SK-N-SH (cell line): Measurements from ENCODE around the gene CCHCR1. TPM values are rescaled to one million over a fixed set of nuclear protein-coding genes. Genes with fewer than 3 reads are reported as not detected.

Experiments
- CTCF ChIA-PET: fragments of 300-600, 350-600 bp; formaldehyde crosslinking; extraction: SDS; loops from one replicate; lab custom pipeline; 2021; lab: Yijun Ruan, JAX
- POLR2A ChIA-PET: fragments of 350-600 bp; sonication (Branson Sonifier 250); formaldehyde crosslinking; extraction: SDS; loops from one replicate; lab custom pipeline; 2020; ENCODE audit warnings: antibody characterized with exemption, inconsistent platforms; lab: Yijun Ruan, JAX
- DNase-seq: peaks from one replicate; pipeline ENCODE4 v3.0.0; 2012
- H2AFZ ChIP-seq: fragments of 200-600 bp; sonication (generic); 2 replicates; pipeline ENCODE4 v1.8.1; 2016; ENCODE audit warnings: antibody characterized with exemption, mild to moderate bottlenecking, low read depth
- H3F3A ChIP-seq: fragments of 200-600 bp; sonication (generic); replicated peaks from 2 replicates; pipeline ENCODE3; 2016; ENCODE audit warnings: antibody characterized with exemption, mild to moderate bottlenecking; ENCODE audit not compliant: insufficient read depth
- H3K27ac ChIP-seq, 2 experiments: fragments of 200-500 bp in 1 of 2; fragments of 200-600 bp in 1 of 2; sonication (Bioruptor generic) in 1 of 2; sonication (generic), shearing (Covaris generic) in 1 of 2; 2 replicates each; pipeline versions ENCODE4 v1.5.1 to v1.6.1; 2014 to 2016; ENCODE audit warnings: low read depth in 2 of 2, inconsistent platforms in 1 of 2, low read length in 1 of 2, mild to moderate bottlenecking in 1 of 2, mixed read lengths in 1 of 2
- H3K27me3 ChIP-seq: fragments of 200-600 bp; sonication (generic), shearing (Covaris generic); 2 replicates; pipeline ENCODE4 v1.6.1; 2016; ENCODE audit warnings: mixed run types; ENCODE audit not compliant: insufficient read depth
- H3K36me3 ChIP-seq, 2 experiments: fragments of 200-500 bp in 1 of 2; fragments of 200-600 bp in 1 of 2; sonication (Bioruptor generic) in 1 of 2; sonication (generic) in 1 of 2; replicated peaks in 1 of 2; 2 replicates each; pipeline versions ENCODE3 to v1.5.1; 2014 to 2016; ENCODE audit warnings: low read length in 1 of 2, mild to moderate bottlenecking in 1 of 2; ENCODE audit not compliant: insufficient read depth in 2 of 2, control insufficient read depth in 1 of 2
- H3K4me1 ChIP-seq, 2 experiments: fragments of 200-500 bp in 1 of 2; fragments of 200-600 bp in 1 of 2; sonication (Bioruptor generic) in 1 of 2; sonication (generic), shearing (Covaris generic) in 1 of 2; 2 replicates each; pipeline versions ENCODE4 v1.5.1 to v1.6.1; 2014 to 2016; ENCODE audit warnings: low read depth in 1 of 2, low read length in 1 of 2, mixed run types in 1 of 2; ENCODE audit not compliant: insufficient read depth in 2 of 2, control insufficient read depth in 1 of 2
- H3K4me2 ChIP-seq: fragments of 200-600 bp; sonication (generic), shearing (Covaris generic); 2 replicates; pipeline ENCODE4 v1.6.1; 2017; ENCODE audit warnings: mixed run types
- H3K4me3 ChIP-seq, 2 experiments: fragments of 200-500 bp in 1 of 2; fragments of 200-600 bp in 1 of 2; sonication (Bioruptor generic) in 1 of 2; sonication (generic), shearing (Covaris generic) in 1 of 2; 2 replicates each; pipeline versions ENCODE4 v1.5.1 to v1.8.1; 2014 to 2016; ENCODE audit warnings: low read depth in 2 of 2, inconsistent platforms in 1 of 2, low read length in 1 of 2, mild to moderate bottlenecking in 1 of 2, mixed read lengths in 1 of 2, moderate library complexity in 1 of 2
- H3K79me2 ChIP-seq: fragments of 200-600 bp; sonication (generic); 2 replicates; pipeline ENCODE4 v1.8.1; 2017; ENCODE audit warnings: mild to moderate bottlenecking; ENCODE audit not compliant: insufficient read depth
- H3K9ac ChIP-seq: fragments of 200-600 bp; sonication (generic); 2 replicates; pipeline ENCODE4 v1.6.1; 2017; ENCODE audit warnings: mixed run types
- H3K9me2 ChIP-seq: fragments of 200-600 bp; sonication (generic); 2 replicates; pipeline ENCODE4 v1.6.1; 2017; ENCODE audit warnings: mixed run types
- H3K9me3 ChIP-seq: fragments of 200-600 bp; sonication (generic); 2 replicates; pipeline ENCODE4 v1.6.1; 2017; ENCODE audit warnings: mixed run types, mild to moderate bottlenecking, moderate library complexity
- H4K20me1 ChIP-seq: fragments of 200-600 bp; sonication (generic); 2 replicates; pipeline ENCODE4 v1.6.1; 2017; ENCODE audit warnings: mild to moderate bottlenecking, mixed run types; ENCODE audit not compliant: insufficient read depth
- EP300 ChIP-seq, 2 experiments: IDR thresholded peaks; 2 replicates each; pipeline versions ENCODE4 v1.4.0 to v1.6.1; 2012; ENCODE audit warnings: borderline replicate concordance in 1 of 2, low read depth in 1 of 2, low read length in 1 of 2
- EZH2phosphoT487 ChIP-seq: fragments of 200-600 bp; sonication (generic); IDR thresholded peaks from 2 replicates; pipeline ENCODE4 v1.6.1; 2017; ENCODE audit warnings: low read depth, mixed run types, mild to moderate bottlenecking, antibody characterized with exemption, moderate library complexity, borderline replicate concordance
- FOSL2 ChIP-seq: IDR thresholded peaks from 2 replicates; pipeline ENCODE4 v1.4.0; 2012; ENCODE audit warnings: low read depth, mild to moderate bottlenecking, moderate library complexity, borderline replicate concordance
- GABPA ChIP-seq: IDR thresholded peaks from 2 replicates; pipeline ENCODE4 v1.4.0; 2012; ENCODE audit warnings: low read depth, mild to moderate bottlenecking
- NFIC ChIP-seq: IDR thresholded peaks from 2 replicates; pipeline ENCODE4 v1.4.0; 2012; ENCODE audit warnings: borderline replicate concordance
- POLR2AphosphoS5 ChIP-seq: IDR thresholded peaks from 2 replicates; pipeline ENCODE4 v1.6.1; 2012; ENCODE audit warnings: low read depth, low read length
- RAD21 ChIP-seq: IDR thresholded peaks from 2 replicates; pipeline ENCODE4 v1.6.1; 2012; ENCODE audit warnings: mild to moderate bottlenecking, low read length
- TEAD4 ChIP-seq: IDR thresholded peaks from 2 replicates; pipeline ENCODE4 v1.4.0; 2012; ENCODE audit warnings: mild to moderate bottlenecking, borderline replicate concordance; ENCODE audit not compliant: insufficient read depth
- YY1 ChIP-seq: IDR thresholded peaks from 2 replicates; pipeline ENCODE4 v1.4.0; 2012; ENCODE audit warnings: low read depth, mild to moderate bottlenecking
- WGBS: methylation state at CpG from one replicate; pipeline ENCODE4 v1.1.6; 2017; ENCODE audit warnings: low lambda C conversion rate; 5-methylcytosine and 5-hydroxymethylcytosine counted together
- polyA plus RNA-seq, 3 experiments: library from polyadenylated mRNA; depleted of rRNA; stranded (reverse); fragments of >200 nt; gene quantifications; 2 replicates each; pipeline ENCODE4 v1.2.3, GENCODE V29; 2012
- TF ChIP-seq, protein P1 (sequence below): IDR thresholded peaks from 2 replicates; pipeline ENCODE4 v1.4.0; 2012; ENCODE audit warnings: low read depth, borderline replicate concordance
- TF ChIP-seq, protein P2 (sequence below): IDR thresholded peaks from 2 replicates; pipeline ENCODE4 v1.4.0; 2012; ENCODE audit warnings: low read depth
- TF ChIP-seq, protein P3 (sequence below): fragments of 200-600 bp; sonication (generic); IDR thresholded peaks from 2 replicates; pipeline ENCODE4 v1.6.1; 2017; ENCODE audit warnings: antibody characterized with exemption, mild to moderate bottlenecking, moderate library complexity

The CCHCR1 gene
- polyA plus RNA-seq, 1 of the 3 experiments (the other 2 are of a cell fraction), result 18.7 TPM

DNA sequence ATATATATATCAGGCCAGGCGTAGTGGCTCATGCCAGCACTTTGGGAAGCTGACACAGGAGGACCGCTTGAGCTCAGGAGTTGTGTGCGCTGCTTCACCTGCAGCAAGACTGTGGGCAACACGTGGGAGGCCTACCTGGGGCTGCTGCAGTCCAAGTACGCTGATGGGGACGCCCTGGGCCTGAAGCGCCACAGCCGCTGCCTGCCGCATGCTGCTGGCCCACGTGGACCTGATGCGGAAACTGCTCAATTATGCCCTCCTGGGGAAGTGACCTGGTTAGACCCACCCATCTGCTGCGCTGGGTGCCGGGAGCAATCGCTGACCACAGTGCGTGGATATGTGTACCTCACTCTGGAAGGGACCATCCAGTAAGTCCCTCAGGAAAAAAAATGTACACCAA is 17.0 kb downstream of the CCHCR1 start:
- no peak overlapping the region for H3K27ac ChIP-seq
- H3K9me2 ChIP-seq, result no peaks in the 10 kb centered on the region
- CTCF ChIA-PET, result interaction anchor here (4.2 to 8.5 kb wide), 2 partner anchors 52 to 227 kb away, joined by 63 to 89 read pairs; no protein-coding TSS in a partner anchor
- no peaks in the 10 kb centered on the region for H3K27me3 ChIP-seq
- no peaks in the 10 kb centered on the region for H3K36me3 ChIP-seq
- peaks cover 0 to 11% of the 10 kb centered on the region in 2 experiments; a peak in 2 of 4 replicates for H3K4me1 ChIP-seq
- WGBS, result 88% methylated on average over 8 of the region's 15 CpGs
- POLR2A ChIA-PET, result no interaction called here
- H2AFZ ChIP-seq, result no peak overlapping the region
- no peaks in the 10 kb centered on the region for H3K79me2 ChIP-seq
- no peak for DNase-seq
- no peaks in the 10 kb centered on the region for H3K9me3 ChIP-seq
- H3K4me2 ChIP-seq, result no peak overlapping the region
- no peaks in the 10 kb centered on the region for H4K20me1 ChIP-seq
- H3F3A ChIP-seq, result peaks cover 9% of the 10 kb centered on the region
- no peak overlapping the region for H3K9ac ChIP-seq
- no peak overlapping the region for H3K4me3 ChIP-seq
- TF ChIP-seq YY1, result no peak

DNA sequence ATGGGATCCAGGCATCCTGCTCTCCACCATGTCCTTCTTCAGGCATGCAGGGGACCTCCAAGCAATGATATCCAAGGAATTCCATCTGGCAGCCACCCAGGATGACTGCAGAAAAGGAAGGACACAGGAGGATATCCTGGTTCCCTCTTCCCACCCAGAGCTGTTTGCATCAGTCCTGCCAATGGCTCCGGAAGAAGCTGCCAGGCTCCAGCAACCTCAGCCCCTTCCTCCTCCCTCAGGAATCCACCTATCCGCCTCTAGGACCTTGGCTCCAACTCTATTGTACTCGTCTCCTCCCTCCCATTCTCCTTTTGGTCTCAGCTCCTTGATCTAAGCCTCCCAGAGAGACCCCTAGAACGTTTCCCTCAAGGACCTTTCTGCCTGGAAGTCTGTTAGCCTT is 18.0 kb downstream of the CCHCR1 start:
- no peak overlapping the region for H3K4me2 ChIP-seq
- peaks cover 0 to 11% of the 10 kb centered on the region in 2 experiments; a peak in 2 of 4 replicates for H3K4me1 ChIP-seq
- CTCF ChIA-PET, result interaction anchor here (1.6 to 8.5 kb wide), 4 partner anchors 11 to 228 kb away, joined by 3 to 89 read pairs (median 34); no protein-coding TSS in a partner anchor
- H3K27me3 ChIP-seq, result no peaks in the 10 kb centered on the region
- no peaks in the 10 kb centered on the region for H3K9me3 ChIP-seq
- TF ChIP-seq NFIC (peak; percentile 25; the same call in 1 of the 2 replicates), FOSL2 (no peak), TEAD4 (no peak)
- H3K79me2 ChIP-seq, result no peaks in the 10 kb centered on the region
- H3K27ac ChIP-seq, result no peak overlapping the region
- H2AFZ ChIP-seq, result no peak overlapping the region
- WGBS, result 31% methylated on average over 4 of the region's 4 CpGs
- POLR2A ChIA-PET, result no interaction called here
- DNase-seq, result no peak
- H4K20me1 ChIP-seq, result no peaks in the 10 kb centered on the region
- no peak overlapping the region for H3K4me3 ChIP-seq
- no peaks in the 10 kb centered on the region for H3K9me2 ChIP-seq
- no peaks in the 10 kb centered on the region for H3K36me3 ChIP-seq
- H3K9ac ChIP-seq, result no peak overlapping the region
- H3F3A ChIP-seq, result peaks cover 9% of the 10 kb centered on the region

DNA sequence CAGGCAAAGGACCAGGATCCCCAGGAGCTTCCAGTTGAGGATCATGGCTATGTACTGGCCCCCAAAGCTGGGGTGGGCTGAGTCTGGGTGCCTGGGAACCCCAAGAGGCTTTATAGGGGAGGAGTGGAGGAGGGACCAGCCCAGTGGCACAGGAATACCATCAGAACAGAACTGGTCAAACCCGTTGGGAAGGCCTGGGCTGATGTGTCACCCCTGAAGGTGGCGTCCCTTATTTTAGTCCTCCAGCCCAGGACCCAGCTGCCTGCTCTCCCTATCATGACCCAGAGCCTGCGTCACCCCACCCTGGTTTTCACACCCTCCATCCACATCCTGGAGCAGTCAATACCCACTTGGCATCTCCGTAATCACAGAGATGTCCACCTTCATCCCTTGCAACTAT is 18.6 kb downstream of the CCHCR1 start, which contains the start of gene PSORS1C2:
Gene PSORS1C2, minus strand, starts transcription at position 85 of the 400 bp plus-strand sequence. Its CDS starts 40 bp downstream, at position 45.
- Histone ChIP-seq H2AFZ (no peak within 1 kb of the TSS), H3K9ac (no peak within 1 kb of the TSS), H3K4me2 (0 out of 2 replicates have a peak within 1 kb of the TSS, but pooled peaks have one; percentile 39), H3K79me2 (no peaks in the 10 kb centered on the region), H3K9me2 (no peaks in the 10 kb centered on the region), H3K9me3 (no peaks in the 10 kb centered on the region), H3K4me1 (peaks cover 0 to 11% of the 10 kb centered on the region in 2 experiments; a peak in 2 of 4 replicates), H3K27ac (no peak within 1 kb of the TSS), H4K20me1 (no peaks in the 10 kb centered on the region), H3K27me3 (no peaks in the 10 kb centered on the region), H3K36me3 (no peaks in the 10 kb centered on the region), H3F3A (peaks cover 9% of the 10 kb centered on the region), H3K4me3 (no peak within 1 kb of the TSS)
- TF ChIP-seq RAD21 (no peak), GABPA (no peak), EZH2phosphoT487 (no peak), FOSL2 (no peak), YY1 (no peak), EP300 (IDR thresholded peaks at IDR 0.05; ENCODE audit: borderline replicate concordance in 1 of 2, low read depth in 1 of 2, low read length in 1 of 2) (no peak), POLR2AphosphoS5 (no peak)
- TF ChIP-seq, protein P1, sequence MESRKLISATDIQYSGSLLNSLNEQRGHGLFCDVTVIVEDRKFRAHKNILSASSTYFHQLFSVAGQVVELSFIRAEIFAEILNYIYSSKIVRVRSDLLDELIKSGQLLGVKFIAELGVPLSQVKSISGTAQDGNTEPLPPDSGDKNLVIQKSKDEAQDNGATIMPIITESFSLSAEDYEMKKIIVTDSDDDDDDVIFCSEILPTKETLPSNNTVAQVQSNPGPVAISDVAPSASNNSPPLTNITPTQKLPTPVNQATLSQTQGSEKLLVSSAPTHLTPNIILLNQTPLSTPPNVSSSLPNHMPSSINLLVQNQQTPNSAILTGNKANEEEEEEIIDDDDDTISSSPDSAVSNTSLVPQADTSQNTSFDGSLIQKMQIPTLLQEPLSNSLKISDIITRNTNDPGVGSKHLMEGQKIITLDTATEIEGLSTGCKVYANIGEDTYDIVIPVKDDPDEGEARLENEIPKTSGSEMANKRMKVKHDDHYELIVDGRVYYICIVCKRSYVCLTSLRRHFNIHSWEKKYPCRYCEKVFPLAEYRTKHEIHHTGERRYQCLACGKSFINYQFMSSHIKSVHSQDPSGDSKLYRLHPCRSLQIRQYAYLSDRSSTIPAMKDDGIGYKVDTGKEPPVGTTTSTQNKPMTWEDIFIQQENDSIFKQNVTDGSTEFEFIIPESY, result no peak
- TF ChIP-seq, protein P2, sequence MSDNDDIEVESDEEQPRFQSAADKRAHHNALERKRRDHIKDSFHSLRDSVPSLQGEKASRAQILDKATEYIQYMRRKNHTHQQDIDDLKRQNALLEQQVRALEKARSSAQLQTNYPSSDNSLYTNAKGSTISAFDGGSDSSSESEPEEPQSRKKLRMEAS, result no peak
- TF ChIP-seq, protein P3, sequence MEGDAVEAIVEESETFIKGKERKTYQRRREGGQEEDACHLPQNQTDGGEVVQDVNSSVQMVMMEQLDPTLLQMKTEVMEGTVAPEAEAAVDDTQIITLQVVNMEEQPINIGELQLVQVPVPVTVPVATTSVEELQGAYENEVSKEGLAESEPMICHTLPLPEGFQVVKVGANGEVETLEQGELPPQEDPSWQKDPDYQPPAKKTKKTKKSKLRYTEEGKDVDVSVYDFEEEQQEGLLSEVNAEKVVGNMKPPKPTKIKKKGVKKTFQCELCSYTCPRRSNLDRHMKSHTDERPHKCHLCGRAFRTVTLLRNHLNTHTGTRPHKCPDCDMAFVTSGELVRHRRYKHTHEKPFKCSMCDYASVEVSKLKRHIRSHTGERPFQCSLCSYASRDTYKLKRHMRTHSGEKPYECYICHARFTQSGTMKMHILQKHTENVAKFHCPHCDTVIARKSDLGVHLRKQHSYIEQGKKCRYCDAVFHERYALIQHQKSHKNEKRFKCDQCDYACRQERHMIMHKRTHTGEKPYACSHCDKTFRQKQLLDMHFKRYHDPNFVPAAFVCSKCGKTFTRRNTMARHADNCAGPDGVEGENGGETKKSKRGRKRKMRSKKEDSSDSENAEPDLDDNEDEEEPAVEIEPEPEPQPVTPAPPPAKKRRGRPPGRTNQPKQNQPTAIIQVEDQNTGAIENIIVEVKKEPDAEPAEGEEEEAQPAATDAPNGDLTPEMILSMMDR, result no peak
- 58% methylated on average over 4 of the region's 4 CpGs for WGBS
- ChIA-PET POLR2A (no interaction called here), CTCF (interaction anchor here (1.0 to 8.5 kb wide), 5 partner anchors 10 to 229 kb away, joined by 3 to 89 read pairs (median 5); partner anchors contain the start of gene TCF19)
- DNase-seq, result no peak
